Suprapubic skin (tissue), 4 donors: ENCODE results near the gene DSCAM.

ENCODE experiments used
- CTCF ChIP-seq, 2 donors: fragments of 200-600 bp in 1 of 2; fragments of 450-650 bp in 1 of 2; sonication (generic) in 1 of 2; IDR thresholded peaks; one replicate each; pipeline ENCODE4 v1.5.1; 2016 to 2019; ENCODE audit warnings: antibody characterized with exemption in 2 of 2, mild to moderate bottlenecking in 1 of 2, moderate library complexity in 1 of 2
- EP300 ChIP-seq: sonication (generic); formaldehyde crosslinking; IDR thresholded peaks from one replicate; pipeline ENCODE4 v1.6.1; 2017; ENCODE audit warnings: antibody characterized with exemption
- POLR2AphosphoS5 ChIP-seq, 3 donors: sonication (generic); formaldehyde crosslinking; IDR thresholded peaks; one replicate each; pipeline ENCODE4 v1.6.1; 2017; ENCODE audit warnings: antibody characterized with exemption in 3 of 3

- TF ChIP-seq POLR2AphosphoS5 (IDR thresholded peaks at IDR 0.05) (no peak), CTCF (IDR thresholded peaks at IDR 0.05) (no peak), EP300 (no peak)
Observed at GRCh38 chr21:40516335-40516734, 330.6 kb downstream of the DSCAM start.
